Prostate gland (tissue), 2 donors: Measurements from ENCODE around the gene TMEM221. TPM values are rescaled to one million over a fixed set of nuclear protein-coding genes. Genes with fewer than 3 reads are reported as not detected.

Experiments used
- DNase-seq: peaks from one replicate; pipeline ENCODE4 v3.0.0-alpha.2; 2019; ENCODE audit warnings: low spot score
- H3K27ac ChIP-seq, 2 donors: fragments of 200-600 bp; sonication (generic); 2 replicates each; pipeline ENCODE4 v1.5.1; 2017 to 2019
- H3K27me3 ChIP-seq: fragments of 200-600 bp; sonication (generic); replicated peaks from 2 replicates; pipeline ENCODE4 v1.5.1; 2019; ENCODE audit not compliant: insufficient read depth
- H3K36me3 ChIP-seq, 2 donors: fragments of 200-600 bp; sonication (generic); 1 replicate in 1 of 2; 2 replicates in 1 of 2; pipeline versions ENCODE4 v1.5.1 to v1.8.1; 2017 to 2019
- H3K4me1 ChIP-seq: fragments of 200-600 bp; sonication (generic); replicated peaks from 2 replicates; pipeline ENCODE4 v1.5.1; 2019
- H3K4me3 ChIP-seq, 2 donors: fragments of 200-600 bp; sonication (generic); 2 replicates each; pipeline ENCODE4 v1.5.1; 2017 to 2019
- H3K9me3 ChIP-seq: fragments of 200-600 bp; sonication (generic); 2 replicates; pipeline ENCODE4 v1.5.1; 2017
- POLR2A ChIP-seq: fragments of 450-650 bp; IDR thresholded peaks from one replicate; pipeline ENCODE4 v1.6.1; 2016; ENCODE audit warnings: antibody characterized with exemption, mild to moderate bottlenecking
- POLR2AphosphoS5 ChIP-seq: sonication (generic); formaldehyde crosslinking; IDR thresholded peaks from one replicate; pipeline ENCODE4 v1.6.1; 2017; ENCODE audit warnings: antibody characterized with exemption
- WGBS: methylation state at CpG from one replicate; pipeline ENCODE4 v1.1.5; 2018; 5-methylcytosine and 5-hydroxymethylcytosine counted together
- intact Hi-C: fragments of 100-400 bp; cut with DNase I; formaldehyde crosslinking; loops from one replicate; pipeline ENCODE4 v1.14.2; 2022
- total RNA-seq, 2 donors: library from RNA; depleted of rRNA; stranded (reverse); fragments of >200 nt; gene quantifications; one replicate each; pipeline ENCODE4 v1.1.0, GENCODE V29; 2016
- TF ChIP-seq, protein P1 (sequence below), 4 experiments: fragments of 200-600 bp in 2 of 4; fragments of 450-650 bp in 2 of 4; sonication (generic) in 2 of 4; IDR thresholded peaks; 1 replicate in 3 of 4; 2 replicates in 1 of 4; pipeline ENCODE4 v1.5.1; 2016 to 2019; ENCODE audit warnings: antibody characterized with exemption in 4 of 4, mild to moderate bottlenecking in 2 of 4, moderate library complexity in 2 of 4

Gene TMEM221
- total RNA-seq, 2 donors from 2014 or later = 1.4 to 1.7 TPM

- WGBS = 60% methylated on average over 16 of the region's 18 CpGs
- H3K4me1 ChIP-seq = no peaks in the 10 kb centered on the region
- peak within 1 kb of the TSS; percentile 23 to 26 for H3K4me3 ChIP-seq
- DNase-seq = peak; percentile 40
- H3K9me3 ChIP-seq = no peaks in the 10 kb centered on the region
- no peaks in the 10 kb centered on the region for H3K36me3 ChIP-seq
- TF ChIP-seq POLR2AphosphoS5 (peak; percentile 80), POLR2A (peak; percentile 39)
- TF ChIP-seq, protein P1, sequence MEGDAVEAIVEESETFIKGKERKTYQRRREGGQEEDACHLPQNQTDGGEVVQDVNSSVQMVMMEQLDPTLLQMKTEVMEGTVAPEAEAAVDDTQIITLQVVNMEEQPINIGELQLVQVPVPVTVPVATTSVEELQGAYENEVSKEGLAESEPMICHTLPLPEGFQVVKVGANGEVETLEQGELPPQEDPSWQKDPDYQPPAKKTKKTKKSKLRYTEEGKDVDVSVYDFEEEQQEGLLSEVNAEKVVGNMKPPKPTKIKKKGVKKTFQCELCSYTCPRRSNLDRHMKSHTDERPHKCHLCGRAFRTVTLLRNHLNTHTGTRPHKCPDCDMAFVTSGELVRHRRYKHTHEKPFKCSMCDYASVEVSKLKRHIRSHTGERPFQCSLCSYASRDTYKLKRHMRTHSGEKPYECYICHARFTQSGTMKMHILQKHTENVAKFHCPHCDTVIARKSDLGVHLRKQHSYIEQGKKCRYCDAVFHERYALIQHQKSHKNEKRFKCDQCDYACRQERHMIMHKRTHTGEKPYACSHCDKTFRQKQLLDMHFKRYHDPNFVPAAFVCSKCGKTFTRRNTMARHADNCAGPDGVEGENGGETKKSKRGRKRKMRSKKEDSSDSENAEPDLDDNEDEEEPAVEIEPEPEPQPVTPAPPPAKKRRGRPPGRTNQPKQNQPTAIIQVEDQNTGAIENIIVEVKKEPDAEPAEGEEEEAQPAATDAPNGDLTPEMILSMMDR (IDR thresholded peaks at IDR 0.05) = no peak
- H3K27me3 ChIP-seq = no peaks in the 10 kb centered on the region
- intact Hi-C loops = no loop called here
- peak within 1 kb of the TSS; percentile 72 to 75 for H3K27ac ChIP-seq
Observed at GRCh38 chr19:17405250-17406045, 43.0 kb downstream of the TMEM221 start, which contains the start of gene BST2. Gene BST2 (minus strand): TSS chr19:17405630. CDS start chr19:17405575, 55 bp downstream.

DNA sequence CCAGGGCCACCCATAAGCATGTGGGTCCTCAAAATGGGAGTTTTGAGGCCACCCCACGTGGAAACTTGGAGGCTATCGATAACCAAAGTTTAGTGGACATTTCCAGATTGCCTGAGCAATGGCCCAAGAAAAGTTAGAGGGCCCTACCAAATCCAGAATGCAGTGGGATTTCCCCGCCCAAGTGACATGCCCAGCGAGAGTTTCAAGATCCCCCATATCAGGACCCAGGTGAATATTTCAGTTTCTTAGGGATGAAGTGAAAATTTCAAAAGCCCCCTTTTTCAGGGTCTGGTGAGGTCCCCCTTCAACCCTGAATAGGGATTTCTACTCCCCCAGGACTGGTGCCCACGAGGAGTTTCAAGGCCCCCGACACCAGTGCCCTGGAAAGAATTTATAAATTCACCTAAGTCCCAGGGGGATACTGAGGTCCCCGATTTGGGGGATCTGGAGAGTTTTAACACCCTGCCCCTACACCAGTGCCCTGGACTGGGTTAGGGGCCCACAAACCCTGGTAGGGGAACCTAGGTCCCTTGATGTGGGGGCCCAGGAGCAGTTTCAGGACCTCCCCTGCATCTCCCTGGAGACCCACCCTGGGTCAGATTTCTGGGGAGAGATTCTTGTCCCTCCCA is 43.7 kb downstream of the TMEM221 start:
- intact Hi-C loops = no loop called here
- Histone ChIP-seq H3K4me3 (peak overlapping the region; percentile 23 to 26), H3K27ac (peak overlapping the region; percentile 72 to 75), H3K27me3 (no peaks in the 10 kb centered on the region), H3K9me3 (no peaks in the 10 kb centered on the region), H3K4me1 (no peaks in the 10 kb centered on the region), H3K36me3 (no peaks in the 10 kb centered on the region)
- no peak for DNase-seq
- WGBS = 80% methylated on average over 7 of the region's 7 CpGs
- no peak for TF ChIP-seq POLR2A
- TF ChIP-seq, protein P1 (IDR thresholded peaks at IDR 0.05) = no peak
- TF ChIP-seq POLR2AphosphoS5 = no peak

DNA sequence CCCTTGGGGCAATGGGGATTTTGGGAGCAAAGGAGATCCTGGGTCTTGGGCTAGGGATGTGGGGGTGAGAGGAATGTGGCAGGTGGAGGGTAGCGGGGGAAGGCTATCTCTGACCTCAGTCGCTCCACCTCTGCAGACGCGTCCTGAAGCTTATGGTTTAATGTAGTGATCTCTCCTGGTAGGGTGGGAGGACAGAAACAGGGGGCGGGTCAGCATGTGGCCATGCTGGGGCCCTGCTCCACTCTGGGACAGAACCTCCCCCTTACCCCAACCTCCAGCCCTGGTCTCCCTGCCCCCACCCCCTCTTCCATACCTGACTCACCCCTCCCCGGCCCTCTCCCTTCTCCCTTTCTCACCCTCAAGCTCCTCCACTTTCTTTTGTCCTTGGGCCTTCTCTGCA is 44.5 kb downstream of the TMEM221 start:
- H3K36me3 ChIP-seq = no peaks in the 10 kb centered on the region
- no peak overlapping the region for H3K4me3 ChIP-seq
- DNase-seq = no peak
- intact Hi-C loops = no loop called here
- H3K27ac ChIP-seq = peak overlapping the region in 1 of 2 donors; percentile 75
- no peaks in the 10 kb centered on the region for H3K27me3 ChIP-seq
- no peaks in the 10 kb centered on the region for H3K4me1 ChIP-seq
- no peaks in the 10 kb centered on the region for H3K9me3 ChIP-seq
- 89% methylated on average over 6 of the region's 6 CpGs for WGBS
- TF ChIP-seq POLR2A = no peak
- TF ChIP-seq POLR2AphosphoS5 = no peak
- TF ChIP-seq, protein P1 (IDR thresholded peaks at IDR 0.05) = no peak

DNA sequence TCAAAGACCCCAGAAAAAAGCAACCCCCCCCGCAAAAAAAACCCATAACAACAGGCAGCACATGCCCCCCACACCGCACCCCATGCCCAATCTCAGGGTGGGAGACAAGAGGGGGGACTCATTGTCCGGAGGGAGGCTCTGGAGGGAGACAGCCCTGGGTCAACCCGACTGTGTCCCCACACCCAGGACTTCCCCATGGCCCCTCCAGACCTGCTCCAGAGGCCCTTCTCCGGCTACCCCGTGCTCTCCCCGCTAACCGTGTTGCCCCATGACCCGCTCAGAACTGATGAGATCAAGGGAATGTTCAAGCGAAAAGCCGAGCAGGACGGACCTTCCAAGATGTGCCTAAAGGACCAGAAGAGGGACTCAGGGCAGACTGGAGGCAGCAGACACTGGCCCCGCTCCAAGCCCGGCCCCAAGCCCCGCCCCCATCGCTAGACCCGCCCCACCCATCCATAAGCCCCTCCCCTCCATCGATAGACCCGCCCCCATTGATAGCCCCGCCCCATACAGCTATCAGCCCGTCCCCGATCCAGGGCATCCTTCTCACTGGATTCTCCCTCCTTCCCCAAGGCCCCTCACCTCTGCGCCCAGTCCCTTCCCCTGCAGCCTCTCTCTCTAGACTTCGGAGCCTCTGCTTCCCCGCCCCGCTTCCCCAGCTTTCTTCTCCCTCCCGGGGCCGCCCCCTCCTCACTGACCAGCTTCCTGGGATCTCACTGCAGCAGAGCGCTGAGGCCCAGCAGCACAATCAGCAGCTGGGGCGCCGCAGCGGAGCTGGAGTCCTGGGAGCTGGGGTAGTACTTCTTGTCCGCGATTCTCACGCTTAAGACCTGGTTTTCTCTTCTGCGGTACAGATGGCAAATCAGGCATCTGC is 45.2 kb downstream of the TMEM221 start:
- Histone ChIP-seq H3K9me3 (no peaks in the 10 kb centered on the region), H3K27ac (no peak overlapping the region), H3K36me3 (no peaks in the 10 kb centered on the region), H3K4me3 (no peak overlapping the region), H3K4me1 (no peaks in the 10 kb centered on the region), H3K27me3 (no peaks in the 10 kb centered on the region)
- intact Hi-C loops = no loop called here
- no peak for TF ChIP-seq POLR2A
- TF ChIP-seq POLR2AphosphoS5 = no peak
- TF ChIP-seq, protein P1 (IDR thresholded peaks at IDR 0.05) = no peak
- no peak for DNase-seq
- WGBS = 43% methylated on average over 31 of the region's 36 CpGs
